ENCODE results near the gene FFAR4. TPM values are rescaled to one million over a fixed set of nuclear protein-coding genes. Genes with fewer than 3 reads are reported as not detected.

Gene FFAR4
- total and polyA plus RNA-seq, 2 experiments from 2014 or later: not detected

DNA sequence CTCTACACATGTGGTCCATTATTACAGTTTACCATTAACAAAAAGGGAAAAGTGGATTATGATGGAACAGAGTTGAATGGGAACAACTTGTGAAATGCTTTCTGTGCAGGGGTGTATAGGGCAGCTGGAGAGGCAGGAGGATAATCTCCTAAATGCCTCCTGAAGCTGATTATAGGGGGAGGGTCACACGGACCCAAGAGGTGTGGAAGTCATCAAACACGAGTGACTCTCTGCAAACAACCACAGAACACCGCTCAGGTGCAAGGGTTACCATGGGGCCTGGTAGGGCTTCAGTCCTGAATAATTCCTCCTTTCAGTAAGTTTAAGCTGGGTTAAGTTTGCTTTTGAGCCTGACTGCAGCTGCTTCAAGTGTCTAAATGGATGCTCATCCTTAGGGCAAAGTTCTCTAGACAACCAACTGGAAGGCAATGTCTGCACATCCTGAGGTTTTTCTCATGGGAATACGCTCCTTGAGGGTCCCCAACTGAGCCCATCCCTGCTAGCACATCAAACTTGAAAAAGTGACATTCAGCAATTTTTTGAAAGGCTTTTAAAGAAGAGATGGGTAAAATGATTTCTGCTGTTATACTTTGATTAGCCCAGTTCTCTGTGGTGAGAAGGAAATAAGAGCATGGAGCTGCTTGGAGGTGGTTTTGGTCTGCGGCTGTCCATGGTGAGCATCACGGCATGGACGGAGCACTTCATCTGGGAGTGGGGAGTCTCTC is 47.8 kb downstream of the FFAR4 start:
- in situ Hi-C loops (cut with MboI): no loop called here
- Histone ChIP-seq H3K79me2 (ENCODE audit: insufficient read depth) (no peaks in the 10 kb centered on the region), H3K9ac (no peak overlapping the region), H3F3A (ENCODE audit: insufficient read depth) (no peaks in the 10 kb centered on the region), H3K27ac (no peak overlapping the region), H3K9me2 (ENCODE audit: insufficient read depth) (no peaks in the 10 kb centered on the region), H3K27me3 (replicated peaks; ENCODE audit: insufficient read depth) (peaks cover 16% of the 10 kb centered on the region), H4K20me1 (ENCODE audit: insufficient read depth) (no peaks in the 10 kb centered on the region), H3K36me3 (ENCODE audit: low read depth) (no peaks in the 10 kb centered on the region), H2AFZ (no peak overlapping the region), H3K4me3 (no peak overlapping the region), H3K9me3 (ENCODE audit: low read depth) (no peaks in the 10 kb centered on the region), H3K4me1 (ENCODE audit: insufficient read depth) (no peaks in the 10 kb centered on the region), H3K4me2 (ENCODE audit: unreplicated experiment) (no peak overlapping the region)
- no peak for DNase-seq
- WGBS, 2 experiments (ENCODE audit: low coverage in 1 of 2, low lambda C conversion rate in 2 of 2, missing lambda C conversion rate in 2 of 2): 55% methylated on average over 7 of the region's 7 CpGs
- no peak for TF ChIP-seq EZH2phosphoT487 (IDR thresholded peaks at IDR 0.05; ENCODE audit: insufficient read depth, low read depth)
- no peak for TF ChIP-seq EZH2 (IDR thresholded peaks at IDR 0.05; ENCODE audit: insufficient read depth, poor library complexity, severe bottlenecking)

DNA sequence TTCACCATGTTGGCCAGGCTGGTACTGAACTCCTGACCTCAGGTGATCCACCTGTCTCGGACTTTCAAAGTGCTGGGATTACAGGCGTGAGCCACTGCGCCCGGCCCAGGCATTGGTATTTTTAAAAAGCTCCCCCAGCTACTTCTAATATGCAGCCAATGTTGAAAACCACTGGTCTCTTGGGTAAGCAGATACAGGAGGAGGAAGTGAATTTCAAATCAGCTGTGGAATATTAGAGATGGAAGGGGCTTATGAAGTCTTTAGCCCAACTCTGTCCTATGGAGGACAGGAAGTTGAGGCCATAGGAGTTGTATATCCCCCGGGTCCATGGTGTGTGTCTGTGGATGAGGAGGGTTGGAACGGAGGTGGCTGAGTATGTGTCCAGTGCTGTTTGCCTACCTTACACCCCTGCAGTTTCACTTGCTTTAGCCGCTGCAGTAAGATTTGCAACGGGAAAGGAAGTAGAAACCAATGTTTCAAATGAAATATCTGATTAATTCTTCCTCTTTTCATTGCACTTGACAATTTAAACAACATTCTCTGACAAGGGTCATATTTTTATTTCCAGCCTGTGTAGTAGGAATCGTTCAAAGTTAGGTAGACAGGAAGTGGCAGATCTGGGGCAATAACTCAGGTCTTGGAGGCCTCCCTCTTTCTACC is 49.2 kb downstream of the FFAR4 start:
- no peaks in the 10 kb centered on the region for H3F3A ChIP-seq (ENCODE audit: insufficient read depth)
- DNase-seq: no peak
- H3K27me3 ChIP-seq (replicated peaks; ENCODE audit: insufficient read depth): peaks cover 22% of the 10 kb centered on the region
- H2AFZ ChIP-seq: no peak overlapping the region
- H3K79me2 ChIP-seq (ENCODE audit: insufficient read depth): no peaks in the 10 kb centered on the region
- in situ Hi-C loops (cut with MboI): no loop called here
- no peaks in the 10 kb centered on the region for H3K9me2 ChIP-seq (ENCODE audit: insufficient read depth)
- H3K4me1 ChIP-seq (ENCODE audit: insufficient read depth): no peaks in the 10 kb centered on the region
- 54 to 57% methylated on average over 9 of the region's 9 CpGs for WGBS, 2 experiments (ENCODE audit: low coverage in 1 of 2, low lambda C conversion rate in 2 of 2, missing lambda C conversion rate in 2 of 2)
- H3K27ac ChIP-seq: no peak overlapping the region
- H3K9me3 ChIP-seq (ENCODE audit: low read depth): no peaks in the 10 kb centered on the region
- H3K36me3 ChIP-seq (ENCODE audit: low read depth): no peaks in the 10 kb centered on the region
- no peak overlapping the region for H3K9ac ChIP-seq
- H3K4me3 ChIP-seq: no peak overlapping the region
- no peaks in the 10 kb centered on the region for H4K20me1 ChIP-seq (ENCODE audit: insufficient read depth)
- TF ChIP-seq EZH2 (IDR thresholded peaks at IDR 0.05; ENCODE audit: insufficient read depth, poor library complexity, severe bottlenecking): no peak
- no peak for TF ChIP-seq EZH2phosphoT487 (IDR thresholded peaks at IDR 0.05; ENCODE audit: insufficient read depth, low read depth)
- no peak overlapping the region for H3K4me2 ChIP-seq (ENCODE audit: unreplicated experiment)

DNA sequence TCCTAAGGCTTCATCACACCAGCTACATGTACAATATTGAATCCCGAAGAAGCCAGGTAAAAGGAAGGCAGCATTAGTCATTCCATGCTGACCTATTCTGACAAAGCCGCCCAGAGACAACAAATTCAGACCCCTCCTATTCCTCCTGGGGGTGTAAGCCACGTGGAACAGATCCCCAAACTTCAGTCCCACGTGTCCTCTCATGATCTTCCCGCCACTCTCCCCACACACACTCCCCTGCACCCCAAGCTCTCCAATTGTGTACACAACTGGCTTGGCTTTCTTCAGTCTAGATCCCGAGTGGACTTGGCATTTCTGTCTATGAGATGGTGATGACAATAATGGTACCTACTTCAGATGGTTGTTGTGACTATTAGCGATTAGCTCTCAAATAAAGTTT is 54.5 kb downstream of the FFAR4 start:
- WGBS, 2 experiments (ENCODE audit: low coverage in 1 of 2, low lambda C conversion rate in 2 of 2, missing lambda C conversion rate in 2 of 2): 29 to 30% methylated on average over 7 of the region's 7 CpGs
- in situ Hi-C loops (cut with MboI): no loop called here
- Histone ChIP-seq H3K9me2 (ENCODE audit: insufficient read depth) (no peaks in the 10 kb centered on the region), H3F3A (ENCODE audit: insufficient read depth) (no peaks in the 10 kb centered on the region), H3K4me2 (ENCODE audit: unreplicated experiment) (no peak overlapping the region), H3K79me2 (ENCODE audit: insufficient read depth) (no peaks in the 10 kb centered on the region), H3K4me1 (ENCODE audit: insufficient read depth) (no peaks in the 10 kb centered on the region), H3K4me3 (no peak overlapping the region), H3K36me3 (ENCODE audit: low read depth) (no peaks in the 10 kb centered on the region), H3K9ac (no peak overlapping the region), H3K9me3 (ENCODE audit: low read depth) (no peaks in the 10 kb centered on the region), H3K27me3 (replicated peaks; ENCODE audit: insufficient read depth) (peaks cover 28% of the 10 kb centered on the region), H2AFZ (no peak overlapping the region), H4K20me1 (ENCODE audit: insufficient read depth) (no peaks in the 10 kb centered on the region), H3K27ac (no peak overlapping the region)
- DNase-seq: no peak
- no peak for TF ChIP-seq EZH2 (IDR thresholded peaks at IDR 0.05; ENCODE audit: insufficient read depth, poor library complexity, severe bottlenecking)

DNA sequence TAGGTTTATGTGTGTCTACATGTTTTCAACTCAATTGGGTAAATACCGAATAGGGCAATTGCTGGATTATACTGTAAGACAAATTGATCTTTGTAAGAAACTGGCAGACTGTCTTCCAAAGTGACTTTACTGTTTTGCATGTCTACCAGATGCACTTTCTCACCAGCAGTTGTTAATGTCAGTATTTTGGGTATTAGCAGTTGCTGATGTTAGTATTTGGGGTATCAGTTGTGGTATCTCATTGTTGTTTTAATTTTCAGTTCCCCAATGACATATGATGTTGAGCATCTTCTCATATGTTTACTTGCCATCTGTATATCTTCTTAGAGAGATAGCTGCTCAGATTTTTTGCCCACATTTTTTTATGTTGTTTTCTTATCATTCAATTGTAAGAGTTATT is 56.5 kb downstream of the FFAR4 start:
- whole genome bisulfite sequencing, 2 experiments (ENCODE audit: low coverage in 1 of 2, low lambda C conversion rate in 2 of 2, missing lambda C conversion rate in 2 of 2): 66 to 72% methylated on average over 1 of the region's 1 CpG
- H3K9me2 ChIP-seq (ENCODE audit: insufficient read depth): no peaks in the 10 kb centered on the region
- no peaks in the 10 kb centered on the region for H3K9me3 ChIP-seq (ENCODE audit: low read depth)
- no peak for DNase-seq
- no peak overlapping the region for H3K9ac ChIP-seq
- H3K79me2 ChIP-seq (ENCODE audit: insufficient read depth): no peaks in the 10 kb centered on the region
- no peaks in the 10 kb centered on the region for H3F3A ChIP-seq (ENCODE audit: insufficient read depth)
- H3K27ac ChIP-seq: no peak overlapping the region
- H3K4me3 ChIP-seq: no peak overlapping the region
- H3K27me3 ChIP-seq (replicated peaks; ENCODE audit: insufficient read depth): peaks cover 30% of the 10 kb centered on the region
- TF ChIP-seq EZH2 (IDR thresholded peaks at IDR 0.05; ENCODE audit: insufficient read depth, poor library complexity, severe bottlenecking): no peak
- no peak for TF ChIP-seq EZH2phosphoT487 (IDR thresholded peaks at IDR 0.05; ENCODE audit: insufficient read depth, low read depth)
- in situ Hi-C loops (cut with MboI): no loop called here
- H3K4me1 ChIP-seq (ENCODE audit: insufficient read depth): no peaks in the 10 kb centered on the region
- no peak overlapping the region for H2AFZ ChIP-seq
- H4K20me1 ChIP-seq (ENCODE audit: insufficient read depth): no peaks in the 10 kb centered on the region
- no peaks in the 10 kb centered on the region for H3K36me3 ChIP-seq (ENCODE audit: low read depth)
- H3K4me2 ChIP-seq (ENCODE audit: unreplicated experiment): no peak overlapping the region

Measured in GM23248 (cell line).